Esophagus muscularis mucosa (tissue), 4 donors: Measurements from ENCODE around the gene CPS1. TPM values are rescaled to one million over a fixed set of nuclear protein-coding genes. Genes with fewer than 3 reads are reported as not detected.

Source experiments
- DNase-seq: peaks from one replicate; pipeline ENCODE4 v3.0.0-alpha.2; 2017; ENCODE audit errors: extremely low spot score
- H3K27ac ChIP-seq, 4 donors: fragments of 200-600 bp; sonication (generic); replicated peaks in 1 of 4; 1 replicate in 3 of 4; 2 replicates in 1 of 4; pipeline ENCODE4 v1.5.1; 2016 to 2019; ENCODE audit warnings: mild to moderate bottlenecking in 1 of 4
- H3K27me3 ChIP-seq, 4 donors: fragments of 200-600 bp; sonication (generic); one replicate each; pipeline versions ENCODE4 v1.5.1 to v1.6.0; 2016 to 2019
- H3K36me3 ChIP-seq, 4 donors: fragments of 200-600 bp; sonication (generic); one replicate each; pipeline ENCODE4 v1.5.1; 2016 to 2019
- H3K4me1 ChIP-seq, 4 donors: fragments of 200-600 bp; sonication (generic); one replicate each; pipeline ENCODE4 v1.5.1; 2016 to 2019
- H3K4me3 ChIP-seq, 4 donors: fragments of 200-600 bp; sonication (generic); 1 replicate in 2 of 4; 2 replicates in 2 of 4; pipeline ENCODE4 v1.5.1; 2016 to 2019; ENCODE audit warnings: mild to moderate bottlenecking in 4 of 4, moderate library complexity in 1 of 4
- H3K9me3 ChIP-seq, 4 donors: fragments of 200-600 bp; sonication (generic); 1 replicate in 3 of 4; 2 replicates in 1 of 4; pipeline ENCODE4 v1.5.1; 2016 to 2019
- EP300 ChIP-seq: sonication (generic); formaldehyde crosslinking; IDR thresholded peaks from one replicate; pipeline ENCODE4 v1.6.1; 2017; ENCODE audit warnings: antibody characterized with exemption
- POLR2A ChIP-seq: fragments of 450-650 bp; IDR thresholded peaks from one replicate; pipeline ENCODE4 v1.6.1; 2017; ENCODE audit warnings: antibody characterized with exemption, moderate library complexity, mild to moderate bottlenecking, low read depth
- POLR2AphosphoS5 ChIP-seq, 2 donors: sonication (generic); formaldehyde crosslinking; IDR thresholded peaks; one replicate each; pipeline ENCODE4 v1.6.1; 2017; ENCODE audit warnings: antibody characterized with exemption in 2 of 2
- whole genome bisulfite sequencing: methylation state at CpG from one replicate; pipeline ENCODE4 v1.1.5; 2018; 5-methylcytosine and 5-hydroxymethylcytosine counted together
- intact Hi-C: fragments of 100-400 bp; cut with DNase I; formaldehyde crosslinking; loops from one replicate; pipeline ENCODE4 v1.15.1; 2023
- total RNA-seq, 4 donors: library from RNA; depleted of rRNA; stranded (reverse); fragments of >200 nt; gene quantifications; one replicate each; pipeline versions ENCODE4 v1.1.0 to v1.2.1, GENCODE V29; 2016
- TF ChIP-seq, protein P1 (sequence below), 3 experiments: fragments of 200-600 bp in 2 of 3; fragments of 450-650 bp in 1 of 3; sonication (generic) in 2 of 3; IDR thresholded peaks; one replicate each; pipeline ENCODE4 v1.5.1; 2017 to 2019; ENCODE audit warnings: antibody characterized with exemption in 3 of 3, mild to moderate bottlenecking in 2 of 3, moderate library complexity in 1 of 3

CPS1 gene
- total RNA-seq, 4 donors from 2014 or later = 1.0 to 2.4 (median 1.6) TPM

DNA sequence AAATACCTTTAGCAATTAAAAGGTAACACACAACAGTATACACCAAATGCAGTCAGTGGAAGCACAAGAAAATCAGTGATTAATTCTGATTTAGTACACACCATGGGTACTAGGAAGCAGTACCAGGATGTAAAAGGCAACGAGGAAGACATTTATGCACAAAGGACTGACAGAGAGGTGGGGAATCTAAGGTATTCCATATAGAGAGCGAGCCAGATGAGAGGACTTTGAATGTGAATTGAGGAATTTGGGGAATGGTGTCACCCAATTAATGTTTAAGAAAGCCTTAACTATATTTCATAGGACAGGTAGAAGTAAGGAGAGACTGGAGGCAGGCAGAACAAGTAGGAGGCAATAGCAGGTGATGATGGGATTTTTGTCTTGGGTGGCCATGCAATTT, 11.7 kb downstream of the CPS1 start:
- H3K4me1 ChIP-seq = no peaks in the 10 kb centered on the region
- H3K36me3 ChIP-seq = no peaks in the 10 kb centered on the region
- H3K4me3 ChIP-seq = no peak overlapping the region
- no peak for DNase-seq
- no peaks in the 10 kb centered on the region for H3K9me3 ChIP-seq
- intact Hi-C loops = no loop called here
- TF ChIP-seq, protein P1, sequence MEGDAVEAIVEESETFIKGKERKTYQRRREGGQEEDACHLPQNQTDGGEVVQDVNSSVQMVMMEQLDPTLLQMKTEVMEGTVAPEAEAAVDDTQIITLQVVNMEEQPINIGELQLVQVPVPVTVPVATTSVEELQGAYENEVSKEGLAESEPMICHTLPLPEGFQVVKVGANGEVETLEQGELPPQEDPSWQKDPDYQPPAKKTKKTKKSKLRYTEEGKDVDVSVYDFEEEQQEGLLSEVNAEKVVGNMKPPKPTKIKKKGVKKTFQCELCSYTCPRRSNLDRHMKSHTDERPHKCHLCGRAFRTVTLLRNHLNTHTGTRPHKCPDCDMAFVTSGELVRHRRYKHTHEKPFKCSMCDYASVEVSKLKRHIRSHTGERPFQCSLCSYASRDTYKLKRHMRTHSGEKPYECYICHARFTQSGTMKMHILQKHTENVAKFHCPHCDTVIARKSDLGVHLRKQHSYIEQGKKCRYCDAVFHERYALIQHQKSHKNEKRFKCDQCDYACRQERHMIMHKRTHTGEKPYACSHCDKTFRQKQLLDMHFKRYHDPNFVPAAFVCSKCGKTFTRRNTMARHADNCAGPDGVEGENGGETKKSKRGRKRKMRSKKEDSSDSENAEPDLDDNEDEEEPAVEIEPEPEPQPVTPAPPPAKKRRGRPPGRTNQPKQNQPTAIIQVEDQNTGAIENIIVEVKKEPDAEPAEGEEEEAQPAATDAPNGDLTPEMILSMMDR (IDR thresholded peaks at IDR 0.05) = no peak
- TF ChIP-seq EP300 (no peak), POLR2AphosphoS5 (IDR thresholded peaks at IDR 0.05) (no peak), POLR2A (no peak)
- H3K27ac ChIP-seq = no peak overlapping the region
- no peaks in the 10 kb centered on the region for H3K27me3 ChIP-seq
- WGBS = 74% methylated on average over 2 of the region's 2 CpGs

GRCh38 chr2:210577263-210578071, 21.1 kb downstream of the CPS1 start:
- Histone ChIP-seq H3K27me3 (no peaks in the 10 kb centered on the region), H3K36me3 (no peaks in the 10 kb centered on the region), H3K9me3 (no peaks in the 10 kb centered on the region), H3K4me3 (no peak overlapping the region), H3K4me1 (no peaks in the 10 kb centered on the region), H3K27ac (no peak overlapping the region)
- DNase-seq = no peak
- TF ChIP-seq, protein P1 (IDR thresholded peaks at IDR 0.05) = peak; percentile 24 to 71 (median 52)
- TF ChIP-seq POLR2AphosphoS5 (IDR thresholded peaks at IDR 0.05) = no peak
- WGBS = 32% methylated on average over 2 of the region's 2 CpGs
- intact Hi-C loops = no loop called here

- H3K27ac ChIP-seq = no peak overlapping the region
- 78% methylated on average over 2 of the region's 2 CpGs for WGBS
- H3K36me3 ChIP-seq = no peaks in the 10 kb centered on the region
- no peaks in the 10 kb centered on the region for H3K9me3 ChIP-seq
- no peaks in the 10 kb centered on the region for H3K4me1 ChIP-seq
- DNase-seq = no peak
- H3K27me3 ChIP-seq = no peaks in the 10 kb centered on the region
- no peak for TF ChIP-seq EP300
- TF ChIP-seq POLR2A = no peak
- no peak for TF ChIP-seq POLR2AphosphoS5 (IDR thresholded peaks at IDR 0.05)
- TF ChIP-seq, protein P1 (IDR thresholded peaks at IDR 0.05) = no peak
- H3K4me3 ChIP-seq = no peak overlapping the region
- intact Hi-C loops = no loop called here
Observed at GRCh38 chr2:210584834-210585233, 28.4 kb downstream of the CPS1 start.

GRCh38 chr2:210586381-210586780, 30.0 kb downstream of the CPS1 start:
- no peaks in the 10 kb centered on the region for H3K36me3 ChIP-seq
- DNase-seq = no peak
- intact Hi-C loops = no loop called here
- H3K4me3 ChIP-seq = no peak overlapping the region
- H3K27ac ChIP-seq = no peak overlapping the region
- H3K9me3 ChIP-seq = no peaks in the 10 kb centered on the region
- H3K4me1 ChIP-seq = no peaks in the 10 kb centered on the region
- TF ChIP-seq POLR2AphosphoS5 (IDR thresholded peaks at IDR 0.05) (no peak), EP300 (no peak), POLR2A (no peak)
- TF ChIP-seq, protein P1 (IDR thresholded peaks at IDR 0.05) = no peak
- H3K27me3 ChIP-seq = no peaks in the 10 kb centered on the region

DNA sequence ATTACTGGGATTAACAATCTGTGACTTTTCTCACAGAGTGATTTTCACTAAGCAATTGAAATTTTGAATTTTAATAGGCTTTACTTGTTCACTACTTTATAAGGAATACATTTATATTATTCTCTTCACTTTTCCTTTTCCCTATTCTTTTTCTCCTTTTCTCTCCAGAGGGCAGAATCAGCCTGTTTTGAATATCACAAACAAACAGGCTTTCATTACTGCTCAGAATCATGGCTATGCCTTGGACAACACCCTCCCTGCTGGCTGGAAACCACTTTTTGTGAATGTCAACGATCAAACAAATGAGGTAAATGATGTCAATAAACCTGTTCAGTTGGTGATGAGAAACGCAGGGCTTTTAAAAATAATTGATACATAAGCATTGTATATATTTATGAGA, 35.3 kb downstream of the CPS1 start:
- TF ChIP-seq, protein P1 (IDR thresholded peaks at IDR 0.05) = no peak
- no peak for TF ChIP-seq EP300
- TF ChIP-seq POLR2A = no peak
- TF ChIP-seq POLR2AphosphoS5 (IDR thresholded peaks at IDR 0.05) = no peak
- no peaks in the 10 kb centered on the region for H3K4me1 ChIP-seq
- 77% methylated on average over 2 of the region's 2 CpGs for WGBS
- no peaks in the 10 kb centered on the region for H3K9me3 ChIP-seq
- DNase-seq = no peak
- no peaks in the 10 kb centered on the region for H3K36me3 ChIP-seq
- H3K27me3 ChIP-seq = no peaks in the 10 kb centered on the region
- no peak overlapping the region for H3K27ac ChIP-seq
- no peak overlapping the region for H3K4me3 ChIP-seq
- intact Hi-C loops = no loop called here
